HEK293 (cell line): ENCODE results near the gene THTPA.

ENCODE experiments used
- CTCF ChIA-PET: fragments of 350-600 bp; formaldehyde crosslinking; extraction: SDS; loops from one replicate; lab custom pipeline; 2021; ENCODE audit warnings: antibody characterized with exemption; lab: Yijun Ruan, JAX
- POLR2A ChIA-PET: fragments of 300-600 bp; formaldehyde crosslinking; extraction: SDS; loops from one replicate; lab custom pipeline; 2020; ENCODE audit warnings: antibody characterized with exemption, inconsistent platforms; lab: Yijun Ruan, JAX
- H3K27ac ChIP-seq: fragments of 200-500 bp; sonication (Bioruptor generic); 2 replicates; pipeline ENCODE4 v1.5.1; 2014; ENCODE audit warnings: low read depth, low read length, control low read depth, inconsistent platforms; ENCODE audit errors: extremely low read depth
- H3K36me3 ChIP-seq, 2 experiments: fragments of 200-500 bp in 1 of 2; sonication (Bioruptor generic) in 1 of 2; 1 replicate in 1 of 2; 2 replicates in 1 of 2; pipeline ENCODE4 v1.5.1; 2014 to 2017; ENCODE audit warnings: inconsistent platforms in 2 of 2, low read length in 2 of 2; ENCODE audit not compliant: control insufficient read depth in 2 of 2, insufficient read depth in 1 of 2
- H3K4me1 ChIP-seq: fragments of 200-500 bp; sonication (Bioruptor generic); 2 replicates; pipeline ENCODE4 v1.5.1; 2014; ENCODE audit warnings: mild to moderate bottlenecking, low read length, inconsistent platforms; ENCODE audit not compliant: control insufficient read depth, insufficient read depth
- H3K4me3 ChIP-seq: 2 replicates; pipeline ENCODE4 v1.5.1; 2011; ENCODE audit warnings: low read depth, mild to moderate bottlenecking, control low read depth, low read length, moderate library complexity
- H3K9me3 ChIP-seq: fragments of 200-500 bp; sonication (Bioruptor generic); 2 replicates; pipeline ENCODE4 v1.5.1; 2014; ENCODE audit warnings: low read depth, low read length, inconsistent platforms; ENCODE audit not compliant: control insufficient read depth, insufficient read depth
- GFI1B ChIP-seq: fragments of 450-650 bp; formaldehyde crosslinking; IDR thresholded peaks from 2 replicates; pipeline ENCODE4 v1.5.1; 2016; ENCODE audit warnings: missing biosample characterization, missing genetic modification characterization
- GLIS1 ChIP-seq: fragments of 450-650 bp; formaldehyde crosslinking; IDR thresholded peaks from 2 replicates; pipeline ENCODE4 v1.5.1; 2016; ENCODE audit warnings: missing biosample characterization, missing genetic modification characterization
- MZF1 ChIP-seq: fragments of 450-650 bp; formaldehyde crosslinking; IDR thresholded peaks from 2 replicates; pipeline ENCODE4 v1.5.1; 2017; ENCODE audit warnings: missing biosample characterization, missing genetic modification characterization, borderline replicate concordance
- TRIM28 ChIP-seq: IDR thresholded peaks from 2 replicates; pipeline ENCODE4 v1.6.1; 2011; ENCODE audit warnings: low read length, control low read depth, borderline replicate concordance
- YY2 ChIP-seq: fragments of 450-650 bp; formaldehyde crosslinking; IDR thresholded peaks from 2 replicates; pipeline ENCODE4 v1.5.1; 2016; ENCODE audit warnings: missing biosample characterization, missing genetic modification characterization
- ZNF10 ChIP-seq: fragments of 450-650 bp; formaldehyde crosslinking; IDR thresholded peaks from 2 replicates; pipeline ENCODE4 v1.5.1; 2017; ENCODE audit warnings: missing biosample characterization, missing genetic modification characterization
- ZNF121 ChIP-seq: fragments of 450-650 bp; formaldehyde crosslinking; IDR thresholded peaks from 2 replicates; pipeline ENCODE4 v1.5.1; 2016; ENCODE audit warnings: missing biosample characterization, missing genetic modification characterization
- ZNF24 ChIP-seq: fragments of 450-650 bp; formaldehyde crosslinking; IDR thresholded peaks from 2 replicates; pipeline ENCODE4 v1.5.1; 2016; ENCODE audit warnings: missing biosample characterization, missing genetic modification characterization
- ZNF311 ChIP-seq: fragments of 450-650 bp; formaldehyde crosslinking; IDR thresholded peaks from 2 replicates; pipeline ENCODE4 v1.5.1; 2017; ENCODE audit warnings: missing biosample characterization, missing genetic modification characterization, borderline replicate concordance
- ZNF324 ChIP-seq: fragments of 450-650 bp; formaldehyde crosslinking; IDR thresholded peaks from 2 replicates; pipeline ENCODE4 v1.5.1; 2016; ENCODE audit warnings: missing biosample characterization, missing genetic modification characterization
- ZNF366 ChIP-seq: fragments of 450-650 bp; formaldehyde crosslinking; conservative IDR thresholded peaks from 2 replicates; pipeline ENCODE4 v1.5.1; 2016; ENCODE audit warnings: missing biosample characterization, missing genetic modification characterization
- ZNF449 ChIP-seq: fragments of 450-650 bp; formaldehyde crosslinking; IDR thresholded peaks from 2 replicates; pipeline ENCODE4 v1.5.1; 2017; ENCODE audit warnings: missing biosample characterization, mild to moderate bottlenecking, missing genetic modification characterization, moderate library complexity
- ZNF473 ChIP-seq: fragments of 450-650 bp; formaldehyde crosslinking; IDR thresholded peaks from 2 replicates; pipeline ENCODE4 v1.5.1; 2017; ENCODE audit warnings: missing biosample characterization, missing genetic modification characterization
- ZNF514 ChIP-seq: fragments of 450-650 bp; formaldehyde crosslinking; IDR thresholded peaks from 2 replicates; pipeline ENCODE4 v1.5.1; 2016; ENCODE audit warnings: missing biosample characterization, missing genetic modification characterization
- ZNF518A ChIP-seq: fragments of 450-650 bp; formaldehyde crosslinking; conservative IDR thresholded peaks from 2 replicates; pipeline ENCODE4 v1.5.1; 2016; ENCODE audit warnings: low read depth, missing biosample characterization, missing genetic modification characterization
- ZNF580 ChIP-seq: fragments of 450-650 bp; formaldehyde crosslinking; IDR thresholded peaks from 2 replicates; pipeline ENCODE4 v1.5.1; 2016; ENCODE audit warnings: missing biosample characterization, missing genetic modification characterization
- ZNF596 ChIP-seq: fragments of 450-650 bp; IDR thresholded peaks from 2 replicates; pipeline ENCODE4 v1.5.0; 2018; ENCODE audit warnings: missing biosample characterization, mild to moderate bottlenecking, missing genetic modification characterization, moderate library complexity
- ZNF654 ChIP-seq: fragments of 450-650 bp; formaldehyde crosslinking; IDR thresholded peaks from 2 replicates; pipeline ENCODE4 v1.5.1; 2016; ENCODE audit warnings: low read depth, missing biosample characterization, missing genetic modification characterization
- ZNF658 ChIP-seq: fragments of 450-650 bp; formaldehyde crosslinking; IDR thresholded peaks from 2 replicates; pipeline ENCODE4; 2016; ENCODE audit warnings: missing biosample characterization, missing genetic modification characterization
- ZNF660 ChIP-seq: fragments of 450-650 bp; IDR thresholded peaks from 2 replicates; pipeline ENCODE4 v1.5.1; 2018; ENCODE audit warnings: missing biosample characterization, mild to moderate bottlenecking, missing genetic modification characterization
- ZNF704 ChIP-seq: fragments of 450-650 bp; formaldehyde crosslinking; IDR thresholded peaks from 2 replicates; pipeline ENCODE4 v1.5.1; 2016; ENCODE audit warnings: missing biosample characterization, missing genetic modification characterization
- ZNF747 ChIP-seq: fragments of 450-650 bp; formaldehyde crosslinking; IDR thresholded peaks from 2 replicates; pipeline ENCODE4 v1.5.1; 2016; ENCODE audit warnings: missing biosample characterization, missing genetic modification characterization
- ZNF777 ChIP-seq: fragments of 450-650 bp; formaldehyde crosslinking; IDR thresholded peaks from 2 replicates; pipeline ENCODE4 v1.5.1; 2017; ENCODE audit warnings: missing biosample characterization, missing genetic modification characterization, borderline replicate concordance
- ZNF837 ChIP-seq: fragments of 450-650 bp; formaldehyde crosslinking; IDR thresholded peaks from 2 replicates; pipeline ENCODE4 v1.5.1; 2016; ENCODE audit warnings: missing biosample characterization, missing genetic modification characterization

THTPA gene

GRCh38 chr14:23564876-23565275 is 8.8 kb downstream of the THTPA start:
- TF ChIP-seq YY2 (tag by site-specific recombination) (no peak), ZNF580 (no peak), ZNF658 (no peak), ZNF366 (no peak), ZNF449 (tag by site-specific recombination) (no peak), GLIS1 (tag by site-specific recombination) (no peak), GFI1B (tag by site-specific recombination) (no peak), ZNF24 (tag by site-specific recombination) (no peak), ZNF777 (tag by site-specific recombination) (no peak), TRIM28 (no peak), ZNF514 (tag by site-specific recombination) (no peak), ZNF311 (tag by site-specific recombination) (no peak), ZNF324 (tag by site-specific recombination) (no peak), ZNF704 (no peak), ZNF10 (tag by site-specific recombination) (no peak), ZNF518A (tag by site-specific recombination) (no peak), ZNF473 (tag by site-specific recombination) (no peak), MZF1 (no peak)
- Histone ChIP-seq H3K9me3 (no peaks in the 10 kb centered on the region), H3K36me3 (peaks cover 14 to 63% of the 10 kb centered on the region in 2 experiments; a peak in 2 of 3 replicates), H3K4me1 (peaks cover 13% of the 10 kb centered on the region), H3K27ac (no peak overlapping the region), H3K4me3 (no peak overlapping the region)
- POLR2A ChIA-PET = interaction anchor here (1.3 kb wide), 1 partner anchor 10 kb away, joined by 3 read pairs; no protein-coding TSS in a partner anchor
- CTCF ChIA-PET = interaction anchor here (10.1 kb wide), 1 partner anchor 85 kb away, joined by 338 read pairs; no protein-coding TSS in a partner anchor

- Histone ChIP-seq H3K27ac (no peak overlapping the region), H3K36me3 (peaks cover 11 to 55% of the 10 kb centered on the region in 2 experiments; a peak in 2 of 3 replicates), H3K9me3 (no peaks in the 10 kb centered on the region), H3K4me1 (peaks cover 13% of the 10 kb centered on the region), H3K4me3 (no peak overlapping the region)
- ChIA-PET CTCF (no interaction called here), POLR2A (interaction anchor here (2.2 kb wide), 1 partner anchor 10 kb away, joined by 7 read pairs; no protein-coding TSS in a partner anchor)
- TF ChIP-seq ZNF596 = no peak
- TF ChIP-seq ZNF324 (tag by site-specific recombination) = no peak
- TF ChIP-seq ZNF121 = no peak
- TF ChIP-seq ZNF747 (tag by site-specific recombination) = no peak
- TF ChIP-seq ZNF660 = no peak
- TF ChIP-seq ZNF654 = no peak
- TF ChIP-seq ZNF837 (tag by site-specific recombination) = no peak
Measured at GRCh38 chr14:23565626-23566025, 9.6 kb downstream of the THTPA start.
